Measurements from ENCODE around the gene NTM.

NTM gene

DNA sequence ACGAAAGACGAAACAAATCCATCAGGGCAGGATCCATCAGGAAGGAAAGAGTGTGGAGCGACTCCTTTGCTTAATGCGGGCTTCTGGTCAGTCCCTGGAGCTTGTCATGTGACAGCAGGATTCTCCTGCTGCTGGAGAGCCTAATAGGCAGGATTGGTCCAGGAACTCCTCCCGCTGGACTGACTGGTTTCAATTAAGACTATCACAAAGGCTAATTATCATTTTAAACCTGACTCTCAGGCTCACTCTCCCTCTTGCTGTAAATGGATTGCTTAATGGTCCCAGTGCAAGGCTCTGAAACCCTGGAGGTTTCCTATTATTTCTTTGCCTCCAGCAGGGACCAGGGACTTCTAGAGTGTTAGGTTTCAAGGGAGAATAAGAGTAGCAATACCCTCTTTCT, 493.8 kb downstream of the NTM start:
- no peak for DNase-seq (ENCODE audit: low read depth, low spot score)

GRCh38 chr11:131865860-131866259, 495.4 kb downstream of the NTM start:
- no peak for DNase-seq (ENCODE audit: low read depth, low spot score)

- DNase-seq (ENCODE audit: low read depth, low spot score) = no peak
Measured at GRCh38 chr11:131866535-131867400, 496.4 kb downstream of the NTM start.

DNA sequence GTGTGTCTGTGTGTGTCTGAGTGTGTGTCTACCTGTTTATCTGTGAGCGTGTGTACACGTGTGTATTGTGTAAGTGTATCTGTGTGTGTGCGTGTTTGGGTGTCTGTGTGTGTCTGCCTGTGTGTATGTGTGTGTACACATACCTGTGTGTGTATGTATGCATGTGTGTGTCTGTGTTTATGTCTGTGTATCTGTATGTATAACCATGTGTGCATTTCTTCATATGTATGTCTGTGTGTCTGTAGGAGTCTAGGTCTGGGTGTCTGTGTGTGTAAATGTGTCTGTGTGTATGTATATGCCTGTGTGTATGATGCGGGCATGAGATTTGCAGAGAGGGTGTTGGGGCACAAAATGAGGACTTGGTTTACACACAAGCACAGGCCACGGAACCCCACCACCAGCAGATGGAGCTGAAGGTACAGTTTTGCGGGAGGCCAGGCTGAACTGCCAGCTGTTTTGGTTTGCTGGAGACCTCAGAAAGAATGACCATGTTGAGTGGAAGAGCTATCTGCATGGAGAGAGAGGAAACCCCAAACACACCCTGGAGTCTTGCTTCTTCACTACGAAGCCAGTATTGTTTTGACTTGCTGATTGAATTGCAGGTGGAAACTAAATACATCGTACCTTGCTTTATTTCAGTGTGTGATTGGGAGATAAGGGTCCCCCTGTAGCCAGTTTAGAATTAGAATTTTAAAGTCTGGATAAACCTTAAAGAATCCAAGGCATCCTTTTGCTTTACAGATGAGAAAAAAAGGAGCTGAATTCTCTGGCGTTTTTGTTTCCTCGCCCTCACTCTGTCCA, 497.2 kb downstream of the NTM start:
- DNase-seq (ENCODE audit: low read depth, low spot score) = no peak

DNA sequence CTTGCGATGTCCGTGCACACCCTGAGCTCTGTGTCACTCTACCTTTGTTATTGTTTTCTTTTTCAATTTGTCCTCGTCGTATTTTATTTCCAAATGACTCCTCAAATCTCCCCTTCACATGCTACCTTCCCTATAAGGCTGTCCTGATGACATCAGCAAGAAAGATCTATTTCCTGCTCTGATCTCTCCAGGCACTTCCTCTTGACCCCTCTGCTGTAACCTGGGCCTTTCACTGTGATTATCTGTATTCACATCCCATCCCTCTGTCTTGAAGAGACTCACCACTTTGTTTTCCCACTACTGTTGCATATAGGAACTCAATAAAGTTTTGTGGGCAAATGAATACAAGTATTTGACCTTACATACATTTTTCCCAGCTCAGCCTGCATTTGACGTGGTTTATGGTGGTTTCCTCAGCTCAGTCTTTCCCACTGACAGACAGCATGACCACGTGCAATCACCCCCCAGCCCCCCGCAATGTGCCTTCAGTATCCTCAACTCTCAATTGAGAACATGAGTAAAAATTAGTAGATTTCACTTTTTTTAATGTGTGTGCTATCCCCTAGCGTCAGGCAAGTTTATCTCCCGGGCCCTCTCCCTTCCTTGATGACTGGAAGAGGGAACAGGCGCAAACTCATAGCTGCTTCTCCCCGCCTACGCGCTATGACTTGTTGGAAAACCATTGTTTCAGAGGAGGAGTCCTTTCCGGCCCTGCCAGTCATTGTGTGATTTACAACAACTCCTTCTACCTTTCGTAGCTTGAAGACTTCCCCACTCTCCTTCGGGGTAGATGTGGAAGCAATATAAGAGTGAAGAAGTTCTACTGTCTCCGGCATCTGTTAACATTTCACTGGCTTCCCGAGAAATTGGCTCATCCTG, 498.5 kb downstream of the NTM start:
- DNase-seq (ENCODE audit: low read depth, low spot score) = no peak

- DNase-seq (ENCODE audit: low read depth, low spot score) = no peak
Measured at GRCh38 chr11:131870305-131870704, 499.9 kb downstream of the NTM start.

- no peak for DNase-seq (ENCODE audit: low read depth, low spot score)
Measured at GRCh38 chr11:131871006-131871405, 500.6 kb downstream of the NTM start.

DNA sequence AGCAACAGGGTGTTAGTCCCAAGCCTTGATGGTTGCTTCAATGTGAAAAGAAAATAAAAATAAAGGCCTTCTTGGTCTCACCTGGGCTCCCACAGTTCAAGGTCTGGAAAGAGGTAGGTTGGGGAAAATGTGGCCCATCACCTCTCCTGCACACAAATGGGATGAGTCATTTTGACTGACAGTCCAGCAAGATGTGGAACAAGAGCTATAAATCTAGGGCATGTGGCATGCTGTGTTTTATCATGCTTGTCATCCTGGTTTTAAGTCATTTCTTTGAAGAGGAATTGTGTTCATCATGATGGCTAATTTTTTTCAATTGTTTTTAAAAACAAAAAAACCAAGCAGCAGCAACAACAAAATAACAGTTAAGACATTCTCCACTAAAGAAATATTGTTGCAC, 503.7 kb downstream of the NTM start:
- DNase-seq (ENCODE audit: low read depth, low spot score) = no peak

- no peak for DNase-seq (ENCODE audit: low read depth, low spot score)
Measured at GRCh38 chr11:131875611-131876010, 505.2 kb downstream of the NTM start.

DNA sequence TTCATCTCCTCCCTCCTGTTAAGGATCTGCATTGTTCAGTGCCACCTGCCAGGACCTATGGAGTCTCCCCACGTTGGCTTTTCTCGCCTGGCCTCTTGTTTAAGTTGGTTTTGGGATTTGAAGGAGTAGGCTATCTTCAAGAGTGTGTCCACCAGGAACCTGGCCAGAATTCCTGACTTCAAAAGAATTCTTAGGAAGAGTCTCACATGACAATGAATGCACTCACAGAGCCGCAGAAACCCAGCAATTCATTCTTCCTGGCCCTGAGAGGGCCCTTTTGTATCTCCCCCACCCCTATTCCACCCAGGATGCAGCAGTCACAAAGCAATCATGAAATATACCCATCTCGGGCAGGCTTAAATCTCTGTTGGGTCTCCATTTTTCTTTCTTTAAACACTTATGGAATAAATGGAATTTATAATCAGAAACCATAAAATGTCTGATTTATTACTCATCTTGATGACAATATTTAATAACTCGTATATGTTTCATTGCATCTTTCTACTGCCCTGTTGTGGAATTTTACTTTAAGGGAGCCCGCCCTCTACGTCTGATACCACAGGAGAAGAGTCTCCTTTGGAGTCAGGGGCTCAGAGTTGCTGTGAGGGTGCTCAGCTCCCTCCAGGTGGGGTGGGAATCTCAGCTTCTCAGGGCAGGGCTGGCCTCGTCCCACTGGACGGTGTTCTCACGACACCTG, 507.0 kb downstream of the NTM start:
- DNase-seq (ENCODE audit: low read depth, low spot score) = no peak

GRCh38 chr11:131880316-131880715, 509.9 kb downstream of the NTM start:
- DNase-seq (ENCODE audit: low read depth, low spot score) = no peak

DNA sequence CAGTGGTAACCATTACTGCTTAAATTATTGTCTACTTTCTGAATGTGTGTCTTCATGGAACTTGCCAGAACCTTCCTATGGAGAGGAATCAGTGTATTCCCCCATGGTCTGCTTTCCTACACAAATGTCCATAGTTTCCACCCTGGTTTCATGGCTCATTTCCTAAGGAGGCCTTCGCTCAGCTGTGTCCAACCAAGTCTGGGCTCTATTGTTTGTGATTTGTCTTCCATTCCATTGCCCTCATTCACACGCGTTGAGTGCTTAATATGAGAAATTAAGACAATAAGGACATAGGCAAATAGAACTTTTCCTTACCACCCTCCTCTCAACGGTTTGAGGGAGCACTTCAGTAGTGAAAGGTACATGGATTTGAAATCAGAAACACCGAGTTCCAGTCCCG, 510.6 kb downstream of the NTM start:
- no peak for DNase-seq (ENCODE audit: low read depth, low spot score)

DNA sequence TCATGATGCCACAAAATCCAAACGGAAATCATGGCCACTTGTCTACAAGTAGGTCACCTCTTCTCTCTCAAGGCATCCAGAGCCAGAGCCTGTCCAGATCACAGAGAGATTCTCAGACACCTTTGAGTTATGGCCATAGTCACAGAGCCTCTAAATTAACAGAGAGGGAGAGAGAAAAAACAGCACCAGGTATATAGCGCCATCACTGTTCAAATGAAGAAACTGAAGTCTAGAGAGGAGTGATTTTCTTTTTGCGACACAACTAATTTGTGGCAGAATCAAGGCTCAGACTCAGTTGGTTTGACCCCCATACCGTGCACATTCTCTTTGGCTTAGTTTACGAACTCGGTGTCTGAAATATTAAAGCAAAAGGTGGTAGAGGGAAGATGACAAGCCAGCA, 512.9 kb downstream of the NTM start:
- DNase-seq (ENCODE audit: low read depth, low spot score) = no peak

DNA sequence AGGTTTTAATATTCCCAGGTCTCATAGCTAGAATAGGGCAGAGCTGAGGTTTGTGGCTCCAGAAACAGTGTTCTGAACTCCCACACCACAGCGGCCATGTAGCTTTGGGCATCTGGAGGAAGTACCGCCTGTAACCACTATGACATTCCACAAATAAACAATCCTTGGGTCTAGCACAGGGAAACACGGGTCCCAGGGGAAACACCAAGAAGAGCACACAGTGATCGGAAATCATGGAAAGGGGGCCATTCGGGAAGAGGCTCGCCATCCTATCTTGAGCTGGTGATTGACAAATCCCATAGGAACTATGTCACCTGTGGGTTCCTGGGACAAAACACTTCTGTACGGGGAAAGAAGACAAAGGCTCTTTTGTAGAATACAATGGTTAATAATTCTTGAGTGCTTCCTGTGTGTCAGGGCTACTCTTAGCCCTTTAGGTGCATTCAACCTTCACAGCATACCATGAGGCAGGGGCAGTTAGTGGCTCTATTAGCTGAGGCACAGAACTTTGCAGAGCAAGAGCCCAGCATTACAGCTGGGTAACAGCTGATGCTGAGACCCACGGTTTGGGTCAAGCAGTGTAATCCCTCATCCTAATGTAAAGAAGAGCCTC, 514.2 kb downstream of the NTM start:
- no peak for DNase-seq (ENCODE audit: low read depth, low spot score)

DNA sequence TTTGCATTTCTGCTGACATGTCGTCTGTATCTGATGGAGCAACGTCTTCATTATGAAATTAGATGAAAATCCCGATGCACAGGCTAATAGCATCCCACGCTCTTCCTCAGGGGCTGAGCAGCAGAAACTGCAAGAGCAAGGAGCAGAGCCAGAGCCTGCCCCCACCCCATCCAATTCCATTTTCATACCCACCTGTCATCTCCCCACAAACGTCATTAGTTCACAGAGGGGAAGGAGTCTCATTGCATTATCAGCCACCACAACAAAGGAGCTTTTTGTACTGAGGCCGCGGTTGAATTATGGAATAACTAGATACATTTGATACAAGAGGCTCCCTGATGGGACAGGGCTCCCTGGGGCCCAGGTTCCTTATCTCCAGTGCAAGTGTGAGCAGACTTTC, 515.0 kb downstream of the NTM start:
- no peak for DNase-seq (ENCODE audit: low read depth, low spot score)

DNA sequence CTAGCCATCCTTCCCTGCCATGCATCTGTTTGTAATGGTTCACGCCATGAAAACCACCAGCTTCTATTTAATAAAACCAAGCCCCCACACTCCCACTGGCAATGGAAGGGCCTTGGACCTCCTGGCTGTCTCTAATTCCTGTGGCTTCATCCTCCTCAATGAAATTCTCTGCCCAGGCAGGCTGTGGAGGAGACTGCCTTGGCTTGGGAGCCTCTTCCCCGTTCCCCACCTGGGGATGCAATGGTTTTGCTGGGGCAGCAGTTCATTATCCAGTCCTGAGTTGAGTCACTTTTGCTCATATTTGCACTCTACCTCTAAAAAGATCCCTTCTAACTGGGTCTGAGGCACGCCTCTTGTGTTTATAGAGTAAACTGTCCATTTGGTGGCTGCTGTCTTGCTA, 515.8 kb downstream of the NTM start:
- no peak for DNase-seq (ENCODE audit: low read depth, low spot score)

GRCh38 chr11:131888230-131888855, 517.9 kb downstream of the NTM start:
- DNase-seq (ENCODE audit: low read depth, low spot score) = no peak

DNA sequence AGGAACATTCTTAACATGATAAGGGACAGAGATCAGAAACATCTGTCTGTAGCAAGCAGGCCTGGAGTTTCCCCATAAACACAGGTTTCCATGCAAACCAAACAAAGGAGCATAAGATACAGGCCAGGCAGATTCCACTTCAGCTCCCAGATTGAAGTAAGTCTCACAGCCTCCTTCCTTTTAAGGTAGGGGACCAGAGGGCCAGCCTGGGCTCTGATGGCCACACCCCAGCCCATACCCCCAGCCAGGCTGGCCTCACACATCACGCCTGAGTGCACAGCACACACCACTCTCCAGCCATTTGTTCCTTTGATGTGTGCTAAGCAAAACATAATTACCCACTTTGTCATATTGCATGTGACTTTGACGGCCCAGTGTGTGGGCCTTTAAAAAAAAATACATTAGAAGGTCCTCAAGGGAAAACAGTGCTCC, 518.7 kb downstream of the NTM start:
- DNase-seq (ENCODE audit: low read depth, low spot score) = no peak

GRCh38 chr11:131889760-131890581, 519.6 kb downstream of the NTM start:
- no peak for DNase-seq (ENCODE audit: low read depth, low spot score)

All from activated CD4-positive, CD25-positive, alpha-beta regulatory T cell treated with anti-CD3 and anti-CD28 coated beads, Interleukin-2, amount 50 U/mL, for 16 hours (primary cell).